Activated CD4-positive, CD25-positive, alpha-beta regulatory T cell treated with anti-CD3 and anti-CD28 coated beads, Interleukin-2, amount 50 U/mL, for 16 hours (primary cell): ENCODE data around the gene DEFB110.

Experiments
- DNase-seq: peaks from one replicate; pipeline ENCODE4 v3.0.0-alpha.2; 2020; ENCODE audit warnings: low read depth, low spot score

DEFB110 gene

DNA sequence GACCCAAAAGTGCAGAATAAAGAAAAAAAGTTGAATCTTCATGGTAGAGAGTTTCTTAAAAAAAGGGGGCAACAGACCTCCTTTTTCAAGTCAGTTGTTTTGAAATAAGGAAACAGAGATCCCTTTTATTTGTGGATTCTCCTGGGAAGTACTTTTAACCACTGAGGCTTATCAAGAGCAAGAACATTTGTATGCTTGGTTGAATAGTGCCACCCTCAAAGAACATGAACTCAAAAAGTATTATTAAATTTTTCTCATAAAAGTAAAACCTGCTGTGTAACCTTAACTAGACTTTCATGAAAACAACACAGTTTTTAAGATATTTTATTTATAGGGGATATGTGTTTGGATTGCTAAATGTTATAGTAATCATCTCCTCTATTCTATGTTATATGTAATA, at the start of gene DEFB110:
TSS of gene DEFB110 (minus strand) at position 101 of the 400 bp plus-strand sequence. CDS start at position 42, 59 bp downstream.
- DNase-seq = no peak

- no peak for DNase-seq
Measured at GRCh38 chr6:50070101-50070500, 48.3 kb upstream of the DEFB110 start.

DNA sequence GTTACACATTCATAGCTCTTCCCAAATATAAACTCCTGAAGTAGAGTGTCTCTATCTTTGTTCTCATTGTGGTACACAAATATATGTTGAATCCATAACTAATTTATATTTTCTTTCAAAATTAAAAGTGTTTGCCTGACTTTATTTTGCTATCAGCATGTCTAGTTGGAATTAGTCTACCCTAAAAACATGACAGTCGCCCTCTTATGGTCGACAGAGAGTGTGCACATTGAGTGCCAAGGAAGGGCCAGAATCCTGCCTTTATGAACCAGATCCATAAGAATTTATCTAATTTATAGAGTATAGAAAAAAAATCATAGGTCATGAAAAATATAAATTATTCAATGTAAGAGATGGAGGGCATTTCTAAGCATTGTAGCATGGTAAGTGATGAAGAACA, 40.3 kb upstream of the DEFB110 start:
- DNase-seq = no peak

DNA sequence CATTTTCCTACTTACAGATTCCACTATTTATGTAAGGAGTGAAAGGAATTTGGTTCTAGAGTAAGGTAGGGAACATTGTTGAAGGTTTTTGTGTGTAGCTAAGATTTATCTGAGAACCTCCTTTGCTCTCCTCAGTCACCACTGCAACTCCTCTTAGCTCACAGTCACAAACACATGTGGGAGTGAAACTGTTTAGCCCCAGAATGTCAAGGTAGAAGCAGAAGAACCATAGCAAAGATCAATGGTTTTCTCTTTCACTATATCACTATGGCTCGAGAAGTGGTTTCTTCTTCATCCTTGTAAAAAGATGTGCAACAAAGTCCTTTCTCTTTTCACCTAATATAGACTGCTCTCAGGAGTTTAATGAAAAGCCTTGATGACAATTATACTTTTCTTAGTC, 34.4 kb upstream of the DEFB110 start:
- DNase-seq = no peak

GRCh38 chr6:50049829-50050228, 28.0 kb upstream of the DEFB110 start, which contains the start of gene DEFB112:
Gene DEFB112 (minus strand): TSS chr6:50049929. CDS start chr6:50049869, 60 bp downstream.
- no peak for DNase-seq

DNA sequence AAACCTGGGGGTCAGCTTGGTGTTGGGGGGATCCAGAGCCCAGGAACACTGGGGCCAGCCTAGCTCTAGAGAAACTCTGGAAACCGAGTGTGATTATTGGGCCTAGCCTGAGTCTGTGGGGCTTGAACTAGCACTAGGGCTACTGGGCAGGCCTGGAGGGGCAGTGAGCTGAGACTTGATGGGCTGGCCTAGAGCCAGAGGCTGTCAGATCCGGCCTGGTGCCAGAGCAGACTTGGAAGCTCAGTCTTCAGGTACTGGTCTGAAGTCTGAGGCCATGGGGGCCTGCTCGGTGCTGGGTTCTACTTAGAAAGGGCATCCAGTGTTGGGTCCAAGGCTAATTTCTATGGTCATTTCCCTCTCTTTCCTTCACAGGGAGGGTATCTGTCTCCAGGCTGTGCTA, 25.2 kb upstream of the DEFB110 start:
- DNase-seq = no peak

DNA sequence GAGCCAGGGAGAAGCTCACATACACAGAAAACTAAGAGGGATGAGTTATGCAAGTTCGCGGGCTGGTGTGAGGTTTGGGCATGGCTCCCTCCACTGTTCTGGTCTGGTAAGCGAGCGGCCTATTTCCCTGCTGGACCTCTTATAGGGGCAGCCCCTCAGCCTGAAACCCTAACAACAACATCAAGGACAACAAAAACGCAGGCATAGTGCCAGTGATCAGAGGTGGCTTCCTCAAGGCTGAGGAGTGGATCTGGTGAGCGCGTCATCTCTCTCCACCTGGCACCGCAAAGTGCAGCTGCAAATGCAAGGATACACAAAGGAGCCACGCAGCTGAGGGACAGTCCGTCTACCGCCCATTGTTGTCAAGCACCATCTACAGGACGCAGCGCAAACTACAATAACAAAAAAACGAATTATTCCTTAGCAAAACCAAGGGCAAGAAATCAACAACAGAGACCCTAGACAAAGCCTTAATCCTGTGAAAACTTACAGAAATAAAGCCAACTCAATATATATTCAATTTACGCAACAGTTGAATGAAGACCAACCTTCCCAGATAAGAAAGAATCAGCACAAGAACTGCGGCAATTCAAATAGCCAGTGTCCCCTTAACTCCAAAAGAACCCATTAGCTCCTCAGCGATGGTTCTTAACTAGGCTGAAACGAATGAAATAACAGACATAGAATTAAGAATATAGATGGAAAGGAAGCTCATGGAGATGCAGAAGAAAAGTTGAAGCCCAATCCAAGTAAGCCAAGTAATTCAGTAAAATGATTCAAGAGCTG, 9.2 kb upstream of the DEFB110 start:
- DNase-seq = no peak

DNA sequence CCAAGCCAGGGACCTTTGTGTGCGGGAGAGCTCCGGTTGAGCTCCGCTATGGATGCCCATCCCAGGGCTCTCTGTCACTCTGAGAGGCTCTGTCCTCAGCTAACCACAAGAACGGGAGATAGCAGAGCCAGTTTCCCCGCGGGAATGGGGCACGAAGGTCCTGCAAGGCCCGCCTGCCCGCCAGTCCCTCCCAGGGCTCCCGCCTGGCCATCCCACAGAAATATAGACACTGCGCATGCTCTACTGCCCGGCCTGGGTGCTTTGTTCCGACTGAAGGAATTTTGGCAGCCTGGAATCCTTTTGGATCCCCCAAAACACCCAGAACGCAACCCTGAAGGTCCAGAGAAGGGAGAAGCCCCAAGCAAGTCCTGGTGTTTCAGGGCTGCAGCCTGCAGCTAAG, 8.6 kb upstream of the DEFB110 start:
- no peak for DNase-seq

GRCh38 chr6:50025258-50025657, 3.5 kb upstream of the DEFB110 start:
- no peak for DNase-seq

- DNase-seq = no peak
Measured at GRCh38 chr6:50007819-50008218, 14.0 kb downstream of the DEFB110 start.

DNA sequence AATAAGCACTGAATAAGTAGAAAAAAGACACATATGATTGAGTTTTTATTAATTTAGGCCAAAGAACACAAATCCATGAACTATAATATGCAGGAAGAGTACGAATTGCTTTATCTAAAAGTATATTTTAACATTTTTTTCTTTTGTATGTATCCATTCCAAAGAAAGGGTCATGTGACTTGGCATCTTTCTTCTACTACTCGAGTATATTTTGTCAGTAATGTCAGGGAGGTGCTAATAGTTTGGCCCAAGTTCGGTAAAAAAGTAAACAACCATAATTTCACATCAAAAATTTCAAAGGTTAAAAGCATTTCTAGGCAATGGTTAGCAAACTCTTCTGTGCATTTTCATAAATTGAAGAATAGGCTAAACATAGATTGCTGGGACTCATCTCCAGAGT, 18.7 kb downstream of the DEFB110 start:
- no peak for DNase-seq

DNA sequence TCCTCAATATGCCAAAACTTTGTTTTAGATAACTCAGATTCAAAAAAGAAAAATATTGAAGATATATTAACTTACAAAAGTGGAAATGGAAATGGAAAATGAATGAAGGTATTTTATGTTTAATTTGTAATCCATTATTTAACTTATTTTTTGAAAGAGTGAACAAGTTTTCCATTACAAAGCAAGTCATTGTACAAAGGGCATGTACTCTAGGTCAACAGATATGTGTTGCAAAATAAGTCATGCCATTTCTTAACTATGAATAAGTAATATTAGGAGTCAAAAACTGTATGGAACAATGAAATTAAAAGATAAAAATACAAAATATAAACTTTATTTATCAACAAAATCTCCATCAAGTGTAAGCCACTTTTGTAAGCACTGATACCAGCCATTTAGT, 26.5 kb downstream of the DEFB110 start:
- no peak for DNase-seq

DNA sequence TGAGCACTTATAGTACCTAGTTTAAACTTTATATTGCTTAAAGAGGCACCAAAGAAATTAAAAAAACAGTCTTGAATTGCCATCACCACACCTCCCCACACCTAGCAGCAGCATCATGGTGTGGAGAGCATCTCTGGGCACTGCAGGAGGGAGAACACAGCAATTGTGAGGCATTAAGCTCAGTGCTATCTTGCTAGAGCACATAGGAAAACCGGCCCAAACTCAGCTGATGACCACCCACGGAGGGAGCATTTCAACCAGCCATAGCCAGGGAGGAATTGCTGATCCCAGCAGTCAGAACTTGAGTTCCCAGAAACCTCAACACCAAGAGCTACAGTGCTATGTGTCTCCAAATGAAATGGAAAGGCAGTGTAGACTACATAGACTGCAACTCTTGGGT, 32.9 kb downstream of the DEFB110 start:
- DNase-seq = no peak

- no peak for DNase-seq
Measured at GRCh38 chr6:49987749-49988148, 34.0 kb downstream of the DEFB110 start.

DNA sequence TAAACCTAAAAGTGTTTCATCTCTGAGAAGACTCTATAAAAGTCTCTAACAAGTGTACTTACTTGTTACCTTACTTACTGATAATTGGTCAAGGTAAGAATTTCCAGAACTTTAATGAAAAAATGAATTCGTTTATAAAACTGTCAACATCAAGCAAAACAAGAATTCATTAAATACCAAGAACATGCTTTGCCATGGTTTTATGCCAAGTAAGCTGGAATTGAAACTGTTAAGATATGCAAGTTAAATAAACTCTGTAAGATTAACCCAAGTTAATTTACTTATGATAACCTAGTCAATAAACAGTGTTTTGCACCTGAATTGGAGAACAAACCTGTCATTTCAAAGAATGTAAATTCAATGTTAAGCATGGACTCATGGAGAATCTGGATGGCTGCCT, 35.2 kb downstream of the DEFB110 start:
- no peak for DNase-seq

DNA sequence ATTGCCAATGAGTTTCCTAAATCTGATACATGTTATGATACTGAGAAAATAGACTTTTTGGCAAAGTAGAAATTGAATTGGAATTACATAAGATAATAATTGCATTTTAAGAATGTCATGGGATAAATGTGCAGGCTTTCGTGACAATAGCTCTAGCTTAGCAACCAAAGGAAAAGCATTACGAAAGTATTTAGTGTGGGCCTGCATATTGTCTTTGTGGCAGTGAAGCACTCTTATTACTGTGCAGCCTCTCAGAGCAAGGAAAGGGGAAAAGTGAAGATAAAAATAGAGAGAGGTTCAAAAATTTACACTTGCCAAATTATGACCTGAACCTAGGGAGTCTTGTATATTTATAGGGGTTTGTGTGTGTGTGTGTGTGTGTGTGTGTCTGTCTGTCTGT, 39.7 kb downstream of the DEFB110 start:
- DNase-seq = no peak

GRCh38 chr6:49980898-49981297, 40.9 kb downstream of the DEFB110 start:
- DNase-seq = no peak

GRCh38 chr6:49979584-49979983, 42.2 kb downstream of the DEFB110 start:
- no peak for DNase-seq

- no peak for DNase-seq
Measured at GRCh38 chr6:49978332-49979226, 43.2 kb downstream of the DEFB110 start.

GRCh38 chr6:49969605-49970004, 52.2 kb downstream of the DEFB110 start, which contains the start of gene DEFB113:
Gene DEFB113 (minus strand): TSS chr6:49969625. CDS start chr6:49969625, 0 bp downstream.
- no peak for DNase-seq
